CD4-positive, alpha-beta T cell treated with Interleukin-21 for 1 hour (primary cell): ENCODE data around the gene AANAT.

Experiments used
- DNase-seq: peaks from one replicate; pipeline ENCODE4 v3.0.0-alpha.2; 2020

Gene AANAT

GRCh38 chr17:76469076-76469990 is 1.9 kb downstream of the AANAT start:
- DNase-seq: no peak

DNA sequence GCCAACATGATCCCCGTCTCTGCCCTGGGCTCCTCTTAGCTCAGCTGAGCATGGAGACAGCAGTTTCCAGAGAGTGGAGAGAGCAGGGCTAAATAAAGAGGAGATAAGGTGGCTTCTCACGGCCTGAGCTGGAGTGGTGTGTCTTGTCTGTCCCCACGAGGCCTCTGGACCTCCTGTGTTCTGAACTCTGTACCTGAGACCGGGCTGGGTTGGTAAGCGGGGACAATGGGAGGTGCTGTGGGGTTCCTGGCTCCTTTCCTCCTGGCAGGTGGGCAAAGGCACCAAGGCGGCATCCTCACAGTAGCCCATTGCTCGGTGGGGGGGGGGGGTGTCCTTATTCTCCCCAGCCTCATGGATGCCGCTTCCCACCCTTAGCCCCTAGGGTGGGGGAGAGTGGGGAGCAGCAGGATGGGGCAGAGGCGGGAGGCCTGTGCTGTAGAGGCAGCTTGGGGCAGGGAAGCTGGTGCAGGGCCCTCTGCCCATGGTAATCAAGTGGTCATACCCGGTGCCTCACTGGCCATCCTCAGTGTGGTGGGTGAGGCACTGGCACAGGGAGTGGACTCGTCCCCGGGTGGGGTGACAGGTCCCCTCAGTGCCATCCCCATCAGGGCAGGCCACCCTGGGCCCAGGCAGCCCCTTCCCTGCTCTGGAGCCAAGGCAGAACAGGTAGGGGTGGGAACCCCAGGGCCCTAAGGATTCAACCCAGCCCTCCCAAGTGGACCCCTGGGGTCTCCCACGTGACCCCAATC is 2.8 kb downstream of the AANAT start:
- no peak for DNase-seq

GRCh38 chr17:76471498-76472257 is 4.3 kb downstream of the AANAT start:
- no peak for DNase-seq

GRCh38 chr17:76472258-76472645 is 4.8 kb downstream of the AANAT start:
- DNase-seq: no peak

- DNase-seq: no peak
These were observed 5.3 kb downstream of the AANAT start for GRCh38 chr17:76472726-76473125.

GRCh38 chr17:76473541-76473985 is 6.2 kb downstream of the AANAT start:
- no peak for DNase-seq

DNA sequence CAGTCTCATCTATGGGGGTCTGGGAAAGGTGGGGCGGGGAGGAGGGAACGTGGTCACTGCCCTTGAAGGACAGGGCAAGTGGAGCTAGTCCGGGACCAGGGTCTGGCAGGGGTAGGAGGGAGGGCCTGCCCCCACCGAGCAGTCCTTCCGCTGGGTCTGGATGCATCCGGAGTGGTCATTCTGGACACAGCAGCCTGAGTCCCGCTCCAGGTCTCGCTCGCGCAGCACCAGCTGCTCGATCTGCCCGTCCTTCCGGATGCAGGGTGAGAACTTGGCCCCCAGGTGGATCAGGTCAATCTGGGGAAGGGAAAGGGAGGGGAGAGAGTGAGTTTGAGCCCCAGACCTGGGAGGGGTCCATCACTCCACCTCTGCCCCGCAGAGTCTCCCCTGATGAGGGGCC is 6.8 kb downstream of the AANAT start:
- DNase-seq: no peak

GRCh38 chr17:76474894-76475293 is 7.5 kb downstream of the AANAT start:
- DNase-seq: no peak

GRCh38 chr17:76475302-76475701 is 7.9 kb downstream of the AANAT start:
- no peak for DNase-seq

- no peak for DNase-seq
These were observed 9.3 kb downstream of the AANAT start for GRCh38 chr17:76476736-76477135.

GRCh38 chr17:76477576-76477975 is 10.2 kb downstream of the AANAT start:
- DNase-seq: no peak

- DNase-seq: no peak
These were observed 10.7 kb downstream of the AANAT start for GRCh38 chr17:76478097-76478496.

DNA sequence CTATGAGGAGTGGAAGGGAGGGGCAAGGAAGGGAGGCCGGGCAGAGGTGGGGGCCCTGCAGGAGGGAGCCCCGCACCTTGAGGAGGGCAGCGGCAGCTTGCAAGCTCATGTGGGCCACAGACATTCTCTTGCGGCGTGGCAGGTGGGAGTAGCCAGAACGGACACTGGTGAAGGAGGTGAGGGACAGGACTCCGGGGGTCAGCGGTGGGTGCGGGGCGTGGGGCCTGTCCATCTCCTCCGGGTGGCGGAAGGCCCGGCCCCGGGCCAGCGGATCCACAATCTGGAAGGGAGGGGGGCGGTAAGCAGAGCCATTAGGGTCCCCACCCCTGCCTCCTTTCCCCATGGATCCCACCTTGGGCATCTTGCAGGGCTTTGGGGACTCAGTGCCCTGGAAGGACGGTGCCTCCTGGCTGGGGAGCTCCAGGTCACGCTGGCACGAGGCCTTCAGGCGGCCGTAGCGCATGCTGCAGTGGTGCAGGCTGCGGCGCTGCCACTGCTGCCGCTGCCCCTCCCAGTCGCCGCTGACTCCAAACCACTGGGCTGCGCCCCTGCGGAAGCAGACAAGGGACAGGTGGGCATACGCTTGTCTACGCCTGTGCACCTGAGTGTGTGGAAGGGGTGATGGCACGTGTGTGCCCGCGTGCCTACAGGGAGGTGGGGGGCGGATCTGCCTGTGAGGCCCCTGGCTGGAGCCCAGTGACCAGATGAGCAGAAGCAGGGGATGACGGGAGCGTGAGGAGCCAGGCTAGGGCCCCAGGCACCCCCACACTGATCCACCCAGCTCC is 11.5 kb downstream of the AANAT start:
- no peak for DNase-seq

GRCh38 chr17:76479515-76480060 is 12.2 kb downstream of the AANAT start:
- DNase-seq: no peak

DNA sequence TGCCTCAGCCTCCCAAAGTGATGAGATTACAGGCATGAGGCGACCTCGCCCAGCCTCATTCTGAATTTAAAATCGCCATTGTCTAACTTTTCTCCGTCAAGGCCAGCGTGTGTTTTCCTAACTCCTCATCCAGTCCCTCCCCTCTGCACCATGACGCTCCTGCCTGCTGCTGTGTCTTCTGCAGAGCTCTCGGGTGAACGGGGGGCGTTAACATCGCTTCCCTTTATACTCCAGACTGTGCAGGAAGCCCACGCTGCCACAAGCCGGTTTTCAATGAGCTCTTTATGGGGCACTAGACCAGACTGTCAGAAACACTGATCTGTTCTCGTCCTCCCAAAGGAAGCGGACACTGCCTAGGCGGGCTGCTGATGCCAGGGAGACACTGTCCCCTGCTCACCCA is 13.2 kb downstream of the AANAT start:
- no peak for DNase-seq

DNA sequence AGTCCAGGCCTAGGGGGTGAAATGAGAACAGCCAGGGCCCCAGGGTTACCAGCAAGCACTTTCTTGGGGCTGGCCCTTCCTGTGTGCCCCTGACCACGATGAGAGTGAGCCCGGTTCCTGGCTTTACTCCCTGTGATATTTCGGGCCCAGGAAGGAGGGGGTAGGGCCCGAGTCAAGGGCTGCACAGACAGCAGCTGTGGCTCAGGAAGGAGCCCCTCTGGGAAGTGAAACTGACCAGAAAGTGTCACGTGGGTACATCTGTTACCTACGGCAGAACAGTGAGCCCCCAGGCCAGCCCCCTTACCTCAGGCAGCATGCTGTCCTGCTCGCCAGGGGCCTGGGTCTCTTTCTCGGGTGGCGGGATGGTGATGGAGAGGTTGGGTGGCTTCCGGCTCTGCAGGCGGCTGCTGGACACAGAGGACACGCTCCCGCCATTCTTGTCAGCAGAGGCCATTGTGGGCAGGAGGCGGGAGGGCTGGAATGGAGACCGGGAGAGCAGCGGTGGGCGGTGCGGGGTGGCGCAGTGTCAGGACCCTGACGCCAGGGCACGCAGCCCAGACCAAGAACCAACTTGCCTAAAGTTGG is 13.8 kb downstream of the AANAT start:
- no peak for DNase-seq

DNA sequence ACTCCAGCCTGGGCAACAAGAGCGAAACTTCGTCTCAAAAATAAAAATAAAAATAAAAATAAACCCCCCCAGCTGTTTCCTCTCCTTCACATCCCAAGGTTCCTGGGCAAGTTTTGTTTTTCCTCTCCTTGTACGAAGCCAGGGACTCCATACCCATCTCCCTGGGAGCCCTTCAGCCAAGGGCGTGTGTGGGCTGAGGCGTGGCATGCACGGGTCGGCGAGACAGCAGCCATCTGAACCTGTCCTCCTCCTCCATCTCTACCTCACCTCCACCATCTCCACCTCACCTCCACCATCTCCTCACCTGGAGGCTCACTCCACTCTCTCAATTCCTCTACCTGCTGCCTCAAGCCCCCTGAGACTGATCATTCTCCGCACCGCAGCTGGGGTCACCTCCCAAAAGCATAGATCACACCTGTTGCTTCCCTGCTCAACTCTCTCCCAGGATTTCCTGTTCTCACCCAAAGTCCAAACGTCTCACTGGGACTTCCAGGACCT is 16.9 kb downstream of the AANAT start:
- DNase-seq: no peak

- DNase-seq: no peak
These were observed 18.2 kb downstream of the AANAT start for GRCh38 chr17:76485569-76485968.

GRCh38 chr17:76487451-76488192 is 20.2 kb downstream of the AANAT start:
- no peak for DNase-seq

- no peak for DNase-seq
These were observed 22.8 kb downstream of the AANAT start for GRCh38 chr17:76490112-76490710.
